Fibroblast of lung (primary cell): ENCODE measurements around the gene GLB1L3. TPM values are rescaled to one million over a fixed set of nuclear protein-coding genes. Genes with fewer than 3 reads are reported as not detected.

Experiments
- DNase-seq, 2 donors: peaks; one replicate each; pipeline versions ENCODE4 v3.0.0 to v3.0.0-alpha.2; 2010; ENCODE audit warnings: low read depth in 2 of 2
- H2AFZ ChIP-seq: 2 replicates; pipeline ENCODE4 v1.5.1; 2012; ENCODE audit warnings: low read length, control low read depth, inconsistent platforms
- H3K27ac ChIP-seq: 2 replicates; pipeline ENCODE4 v1.5.1; 2011; ENCODE audit warnings: low read length, control low read depth; ENCODE audit not compliant: insufficient read depth
- H3K27me3 ChIP-seq: 2 replicates; pipeline ENCODE4 v1.5.1; 2011; ENCODE audit warnings: mild to moderate bottlenecking, low read length; ENCODE audit not compliant: control insufficient read depth, insufficient read depth
- H3K36me3 ChIP-seq: 2 replicates; pipeline ENCODE4 v1.5.1; 2011; ENCODE audit warnings: low read length; ENCODE audit not compliant: control insufficient read depth, insufficient read depth
- H3K4me1 ChIP-seq: 2 replicates; pipeline ENCODE4 v1.5.1; 2011; ENCODE audit warnings: low read length; ENCODE audit not compliant: control insufficient read depth, insufficient read depth; ENCODE audit errors: extremely low read depth
- H3K4me2 ChIP-seq: 2 replicates; pipeline ENCODE4 v1.5.1; 2011; ENCODE audit warnings: low read length, control low read depth; ENCODE audit not compliant: insufficient read depth; ENCODE audit errors: extremely low read depth
- H3K4me3 ChIP-seq, 4 experiments: fragments of 200-600 bp in 1 of 4; sonication (generic) in 1 of 4; replicated peaks in 1 of 4; 2 replicates each; pipeline ENCODE4 v1.5.1; 2011 to 2016; ENCODE audit warnings: low read length in 4 of 4, low read depth in 3 of 4, mild to moderate bottlenecking in 3 of 4, control low read depth in 2 of 4, inconsistent platforms in 1 of 4, mixed read lengths in 1 of 4; ENCODE audit not compliant: insufficient read depth in 1 of 4; ENCODE audit errors: control extremely low read depth in 1 of 4
- H3K79me2 ChIP-seq: 2 replicates; pipeline ENCODE4 v1.5.1; 2012; ENCODE audit warnings: mild to moderate bottlenecking, low read length, inconsistent platforms; ENCODE audit not compliant: control insufficient read depth, insufficient read depth
- H3K9ac ChIP-seq: 2 replicates; pipeline ENCODE4 v1.5.1; 2011; ENCODE audit warnings: mild to moderate bottlenecking, low read length, control low read depth; ENCODE audit not compliant: insufficient read depth
- H3K9me3 ChIP-seq: 2 replicates; pipeline ENCODE4 v1.5.1; 2012; ENCODE audit warnings: low read depth, low read length; ENCODE audit not compliant: control insufficient read depth, insufficient read depth
- H4K20me1 ChIP-seq: 2 replicates; pipeline ENCODE4 v1.5.1; 2011; ENCODE audit warnings: low read length; ENCODE audit not compliant: control insufficient read depth, insufficient read depth; ENCODE audit errors: extremely low read depth
- EZH2 ChIP-seq: IDR thresholded peaks from 2 replicates; pipeline ENCODE4 v1.5.1; 2012; ENCODE audit warnings: low read length, control low read depth, mild to moderate bottlenecking; ENCODE audit errors: missing control alignments
- polyA plus RNA-seq, 2 donors: library from polyadenylated mRNA; depleted of rRNA in 1 of 2; stranded (reverse) in 1 of 2; unstranded in 1 of 2; fragments of >200 nt; gene quantifications; 2 replicates each; pipeline ENCODE4 v1.2.1, GENCODE V29; 2011 to 2012; ENCODE audit warnings: missing spikeins in 1 of 2
- total RNA-seq: library from RNA; depleted of rRNA; stranded (reverse); fragments of >200 nt; gene quantifications from 2 replicates; pipeline ENCODE4 v1.2.1, GENCODE V29; 2014
- TF ChIP-seq, protein P1 (sequence below), 2 donors: IDR thresholded peaks in 1 of 2; conservative IDR thresholded peaks in 1 of 2; 1 replicate in 1 of 2; 2 replicates in 1 of 2; pipeline ENCODE4 v1.5.1; 2011 to 2012; ENCODE audit warnings: low read length in 2 of 2, control low read depth in 1 of 2, inconsistent platforms in 1 of 2, low read depth in 1 of 2, mild to moderate bottlenecking in 1 of 2

Gene GLB1L3
- total and polyA plus RNA-seq, 2 donors (not counting 1 experiment from before 2014, with no cell fraction given), result not detected

- Histone ChIP-seq H3K36me3 (peaks cover 13% of the 10 kb centered on the region), H3K9ac (no peak overlapping the region), H4K20me1 (no peaks in the 10 kb centered on the region), H3K79me2 (peaks cover 1% of the 10 kb centered on the region), H3K4me3 (no peak overlapping the region), H3K27me3 (no peaks in the 10 kb centered on the region), H3K9me3 (no peaks in the 10 kb centered on the region), H3K4me2 (no peak overlapping the region), H3K4me1 (peaks cover 6% of the 10 kb centered on the region), H2AFZ (no peak overlapping the region), H3K27ac (no peak overlapping the region)
- TF ChIP-seq, protein P1, sequence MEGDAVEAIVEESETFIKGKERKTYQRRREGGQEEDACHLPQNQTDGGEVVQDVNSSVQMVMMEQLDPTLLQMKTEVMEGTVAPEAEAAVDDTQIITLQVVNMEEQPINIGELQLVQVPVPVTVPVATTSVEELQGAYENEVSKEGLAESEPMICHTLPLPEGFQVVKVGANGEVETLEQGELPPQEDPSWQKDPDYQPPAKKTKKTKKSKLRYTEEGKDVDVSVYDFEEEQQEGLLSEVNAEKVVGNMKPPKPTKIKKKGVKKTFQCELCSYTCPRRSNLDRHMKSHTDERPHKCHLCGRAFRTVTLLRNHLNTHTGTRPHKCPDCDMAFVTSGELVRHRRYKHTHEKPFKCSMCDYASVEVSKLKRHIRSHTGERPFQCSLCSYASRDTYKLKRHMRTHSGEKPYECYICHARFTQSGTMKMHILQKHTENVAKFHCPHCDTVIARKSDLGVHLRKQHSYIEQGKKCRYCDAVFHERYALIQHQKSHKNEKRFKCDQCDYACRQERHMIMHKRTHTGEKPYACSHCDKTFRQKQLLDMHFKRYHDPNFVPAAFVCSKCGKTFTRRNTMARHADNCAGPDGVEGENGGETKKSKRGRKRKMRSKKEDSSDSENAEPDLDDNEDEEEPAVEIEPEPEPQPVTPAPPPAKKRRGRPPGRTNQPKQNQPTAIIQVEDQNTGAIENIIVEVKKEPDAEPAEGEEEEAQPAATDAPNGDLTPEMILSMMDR (conservative IDR thresholded peaks at IDR 0.05 in 1 of 2, IDR thresholded peaks at IDR 0.05 in 1 of 2; ENCODE audit: low read depth in 1 of 2, low read length in 2 of 2), result no peak
- no peak for TF ChIP-seq EZH2
- no peak for DNase-seq
Measured at GRCh38 chr11:134248910-134249480, 27.2 kb upstream of the GLB1L3 start.

DNA sequence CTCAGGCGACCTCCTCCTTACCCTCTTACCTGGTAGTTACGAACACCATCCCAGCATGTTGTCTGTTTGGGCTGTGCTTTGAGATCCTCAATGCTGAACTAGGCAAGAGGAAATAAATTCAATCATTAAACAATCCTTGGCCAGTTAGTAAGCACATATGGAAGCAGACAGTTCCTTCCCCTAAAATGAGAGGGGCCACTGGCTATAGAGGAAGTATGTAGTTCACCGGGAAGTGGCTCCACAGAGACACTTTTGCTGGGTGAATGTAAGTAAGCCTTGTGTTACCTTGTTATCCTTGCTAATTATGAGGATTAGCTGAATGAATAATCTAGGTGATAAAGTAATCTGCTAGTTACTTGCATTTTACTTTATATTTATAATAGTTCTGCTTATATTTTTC lies 25.9 kb upstream of the GLB1L3 start:
- H4K20me1 ChIP-seq, result no peaks in the 10 kb centered on the region
- TF ChIP-seq, protein P1 (conservative IDR thresholded peaks at IDR 0.05 in 1 of 2, IDR thresholded peaks at IDR 0.05 in 1 of 2; ENCODE audit: low read depth in 1 of 2, low read length in 2 of 2), result no peak
- TF ChIP-seq EZH2, result no peak
- H3K9ac ChIP-seq, result no peak overlapping the region
- peaks cover 7% of the 10 kb centered on the region for H3K36me3 ChIP-seq
- H3K27ac ChIP-seq, result no peak overlapping the region
- no peaks in the 10 kb centered on the region for H3K9me3 ChIP-seq
- no peak for DNase-seq
- no peak overlapping the region for H3K4me3 ChIP-seq
- peaks cover 5% of the 10 kb centered on the region for H3K79me2 ChIP-seq
- H3K4me2 ChIP-seq, result no peak overlapping the region
- H3K27me3 ChIP-seq, result no peaks in the 10 kb centered on the region
- H3K4me1 ChIP-seq, result peaks cover 6% of the 10 kb centered on the region
- H2AFZ ChIP-seq, result no peak overlapping the region

DNA sequence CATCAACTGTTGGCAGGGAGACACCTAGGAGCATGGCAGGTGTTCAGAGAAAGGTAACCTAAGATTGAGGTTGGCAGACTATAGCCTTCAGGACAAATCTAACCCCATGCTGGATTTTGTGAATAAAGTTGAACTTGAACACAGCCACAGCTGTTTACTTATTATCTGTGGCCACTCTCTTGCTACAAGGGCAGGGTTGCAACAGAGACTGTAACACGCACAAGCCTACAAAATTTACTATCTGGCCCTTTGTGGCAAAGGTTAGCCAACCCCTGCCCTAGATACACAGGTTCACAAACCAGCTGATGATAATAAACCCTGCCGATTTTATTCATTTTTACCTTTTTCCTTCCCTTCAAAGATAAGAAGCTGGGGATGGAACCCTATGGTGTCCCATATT lies 25.5 kb upstream of the GLB1L3 start:
- no peak overlapping the region for H3K27ac ChIP-seq
- H3K4me3 ChIP-seq, result no peak overlapping the region
- H2AFZ ChIP-seq, result no peak overlapping the region
- peaks cover 6% of the 10 kb centered on the region for H3K36me3 ChIP-seq
- H3K4me2 ChIP-seq, result no peak overlapping the region
- H3K9me3 ChIP-seq, result no peaks in the 10 kb centered on the region
- H3K4me1 ChIP-seq, result peaks cover 6% of the 10 kb centered on the region
- H3K27me3 ChIP-seq, result no peaks in the 10 kb centered on the region
- no peaks in the 10 kb centered on the region for H4K20me1 ChIP-seq
- no peak for TF ChIP-seq EZH2
- TF ChIP-seq, protein P1 (conservative IDR thresholded peaks at IDR 0.05 in 1 of 2, IDR thresholded peaks at IDR 0.05 in 1 of 2; ENCODE audit: low read depth in 1 of 2, low read length in 2 of 2), result no peak
- peaks cover 5% of the 10 kb centered on the region for H3K79me2 ChIP-seq
- no peak for DNase-seq
- H3K9ac ChIP-seq, result no peak overlapping the region
